CD14-positive monocyte (primary cell): ENCODE measurements around the gene TNFAIP1. TPM values are rescaled to one million over a fixed set of nuclear protein-coding genes. Genes with fewer than 3 reads are reported as not detected.
A peak's percentile ranks its signal among the peaks of the same experiment; 100 is the strongest.

Experiments
- DNase-seq, 3 donors: peaks; one replicate each; pipeline ENCODE4 v3.0.0-alpha.2; 2011 to 2022
- H2AFZ ChIP-seq: 2 replicates; pipeline ENCODE4 v1.6.0; 2012; ENCODE audit warnings: mild to moderate bottlenecking, low read depth, low read length, inconsistent platforms; ENCODE audit not compliant: insufficient read depth, poor library complexity, severe bottlenecking
- H3K27ac ChIP-seq, 2 donors: 1 replicate in 1 of 2; 2 replicates in 1 of 2; pipeline ENCODE4 v1.5.1; 2012 to 2013; ENCODE audit warnings: low read length in 2 of 2, control low read depth in 1 of 2, inconsistent platforms in 1 of 2, low read depth in 1 of 2, mild to moderate bottlenecking in 1 of 2
- H3K27me3 ChIP-seq, 2 donors: one replicate each; pipeline versions ENCODE4 v1.6.0 to v1.6.1; 2011 to 2013; ENCODE audit warnings: low read length in 2 of 2; ENCODE audit not compliant: control insufficient read depth in 2 of 2, insufficient read depth in 2 of 2
- H3K36me3 ChIP-seq, 2 donors: replicated peaks in 1 of 2; 1 replicate in 1 of 2; 2 replicates in 1 of 2; pipeline versions ENCODE4 v1.5.1 to v1.6.1; 2012 to 2013; ENCODE audit warnings: low read length in 2 of 2, control low read depth in 1 of 2, inconsistent platforms in 1 of 2, mild to moderate bottlenecking in 1 of 2; ENCODE audit not compliant: insufficient read depth in 2 of 2, control insufficient read depth in 1 of 2
- H3K4me1 ChIP-seq, 2 donors: 1 replicate in 1 of 2; 2 replicates in 1 of 2; pipeline versions ENCODE4 v1.5.1 to v1.6.1; 2012 to 2013; ENCODE audit warnings: low read length in 2 of 2, control low read depth in 1 of 2, inconsistent platforms in 1 of 2, mild to moderate bottlenecking in 1 of 2, moderate library complexity in 1 of 2; ENCODE audit not compliant: insufficient read depth in 2 of 2, control insufficient read depth in 1 of 2
- H3K4me2 ChIP-seq: replicated peaks from 2 replicates; pipeline ENCODE3; 2012; ENCODE audit warnings: low read length, moderate library complexity, mild to moderate bottlenecking; ENCODE audit not compliant: poor library complexity, severe bottlenecking; ENCODE audit errors: extremely low read depth
- H3K4me3 ChIP-seq, 3 experiments: fragments of 200-600 bp in 1 of 3; sonication (generic) in 1 of 3; replicated peaks in 1 of 3; 1 replicate in 2 of 3; 2 replicates in 1 of 3; pipeline ENCODE4 v1.5.1; 2011 to 2013; ENCODE audit warnings: low read length in 3 of 3, mild to moderate bottlenecking in 3 of 3, control low read depth in 2 of 3, low read depth in 2 of 3, inconsistent platforms in 1 of 3, moderate library complexity in 1 of 3
- H3K79me2 ChIP-seq: 2 replicates; pipeline ENCODE4 v1.6.0; 2012; ENCODE audit warnings: mild to moderate bottlenecking, control low read depth, inconsistent platforms, low read length, moderate library complexity; ENCODE audit not compliant: insufficient read depth
- H3K9ac ChIP-seq: 2 replicates; pipeline ENCODE4 v1.6.0; 2017; ENCODE audit warnings: low read length, mild to moderate bottlenecking; ENCODE audit not compliant: insufficient read depth, poor library complexity, severe bottlenecking
- H3K9me3 ChIP-seq, 2 donors: replicated peaks in 1 of 2; 1 replicate in 1 of 2; 2 replicates in 1 of 2; pipeline versions ENCODE4 v1.5.1 to v1.6.1; 2012 to 2013; ENCODE audit warnings: low read length in 2 of 2, control low read depth in 1 of 2; ENCODE audit not compliant: control insufficient read depth in 1 of 2, insufficient read depth in 1 of 2
- H4K20me1 ChIP-seq: 2 replicates; pipeline ENCODE4 v1.6.0; 2012; ENCODE audit warnings: mild to moderate bottlenecking, low read length, control low read depth, moderate library complexity; ENCODE audit not compliant: insufficient read depth
- H3K27ac Mint-ChIP-seq, 7 donors: one replicate each; pipeline ENCODE4 v1.8.0; 2020; ENCODE audit warnings: mild to moderate bottlenecking in 7 of 7, mixed read lengths in 7 of 7, moderate library complexity in 6 of 7, inconsistent platforms in 2 of 7
- H3K27me3 Mint-ChIP-seq, 3 donors: one replicate each; pipeline ENCODE4 v1.8.0; 2021 to 2022; ENCODE audit warnings: low read depth in 3 of 3, mild to moderate bottlenecking in 3 of 3, mixed read lengths in 3 of 3, moderate library complexity in 3 of 3, inconsistent platforms in 1 of 3
- H3K36me3 Mint-ChIP-seq, 2 donors: one replicate each; pipeline ENCODE4 v1.8.0; 2020; ENCODE audit warnings: mixed read lengths in 2 of 2, inconsistent platforms in 1 of 2, mild to moderate bottlenecking in 1 of 2
- H3K4me1 Mint-ChIP-seq: one replicate; pipeline ENCODE4 v1.8.0; 2020; ENCODE audit warnings: mild to moderate bottlenecking, mixed read lengths
- H3K4me3 Mint-ChIP-seq, 2 donors: one replicate each; pipeline ENCODE4 v1.8.0; 2020; ENCODE audit warnings: mild to moderate bottlenecking in 2 of 2, mixed read lengths in 2 of 2, moderate library complexity in 1 of 2
- H3K9me3 Mint-ChIP-seq, 7 donors: one replicate each; pipeline ENCODE4 v1.8.0; 2020 to 2022; ENCODE audit warnings: mixed read lengths in 7 of 7, mild to moderate bottlenecking in 6 of 7, moderate library complexity in 6 of 7, inconsistent platforms in 2 of 7
- CTCF ChIP-seq: fragments of 200-600 bp; IDR thresholded peaks from one replicate; pipeline ENCODE4 v1.8.0; 2022; ENCODE audit warnings: antibody characterized with exemption, mild to moderate bottlenecking
- WGBS: methylation state at CpG from one replicate; pipeline ENCODE4 v1.1.5; 2013; ENCODE audit warnings: missing lambda C conversion rate; ENCODE audit not compliant: insufficient coverage; 5-methylcytosine and 5-hydroxymethylcytosine counted together
- intact Hi-C, 2 donors: fragments of 100-400 bp; cut with micrococcal nuclease; formaldehyde crosslinking; loops; one replicate each; pipeline versions ENCODE4 v1.15.0 to v1.15.1; 2023
- polyA plus RNA-seq, 3 donors: library from polyadenylated mRNA; depleted of rRNA in 1 of 3; unstranded in 2 of 3; stranded (reverse) in 1 of 3; fragments of 300-500 nt in 2 of 3; fragments of >200 nt in 1 of 3; fragmentation: Illumina TruSeq in 2 of 3; gene quantifications; 1 replicate in 2 of 3; 2 replicates in 1 of 3; pipeline ENCODE4 v1.2.3, GENCODE V29; 2012 to 2021

Gene TNFAIP1
- polyA plus RNA-seq, 3 donors: 7.2 to 9.5 (median 9.4) TPM

- WGBS: no CpG with 5 or more reads among the region's 3 CpGs
- Histone ChIP-seq H3K9me3 (no peaks in the 10 kb centered on the region), H3K36me3 (peaks cover 52% of the 10 kb centered on the region in 2 donors), H3K27ac (no peak overlapping the region), H3K4me2 (no peak overlapping the region), H3K27me3 (no peaks in the 10 kb centered on the region), H3K4me1 (peaks cover 7 to 9% of the 10 kb centered on the region in 2 donors), H2AFZ (no peak overlapping the region), H3K4me3 (no peak overlapping the region), H4K20me1 (peaks cover 9% of the 10 kb centered on the region), H3K79me2 (no peaks in the 10 kb centered on the region), H3K9ac (no peak overlapping the region)
- no peak for DNase-seq
- no peaks in the 10 kb centered on the region for H3K9me3 Mint-ChIP-seq
- H3K4me1 Mint-ChIP-seq: peaks cover 8% of the 10 kb centered on the region
- H3K4me3 Mint-ChIP-seq: no peak overlapping the region
- H3K27ac Mint-ChIP-seq: no peak overlapping the region
- H3K27me3 Mint-ChIP-seq: peaks cover 0 to 3% (median 2%) of the 10 kb centered on the region in 3 donors
- H3K36me3 Mint-ChIP-seq: peaks cover 46 to 71% of the 10 kb centered on the region in 2 donors
- intact Hi-C loops: no loop called here
- TF ChIP-seq CTCF: no peak
Observed at GRCh38 chr17:28365487-28365886, 29.9 kb downstream of the TNFAIP1 start.

GRCh38 chr17:28366605-28367004 lies 31.0 kb downstream of the TNFAIP1 start:
- Histone ChIP-seq H2AFZ (no peak overlapping the region), H3K4me2 (no peak overlapping the region), H3K36me3 (peaks cover 40 to 41% of the 10 kb centered on the region in 2 donors), H4K20me1 (peaks cover 9% of the 10 kb centered on the region), H3K4me3 (no peak overlapping the region), H3K79me2 (no peaks in the 10 kb centered on the region), H3K9me3 (no peaks in the 10 kb centered on the region), H3K27me3 (peaks cover 0 to under 1% of the 10 kb centered on the region in 2 donors), H3K9ac (no peak overlapping the region), H3K4me1 (peaks cover 14 to 20% of the 10 kb centered on the region in 2 donors), H3K27ac (no peak overlapping the region)
- H3K9me3 Mint-ChIP-seq: no peaks in the 10 kb centered on the region
- H3K27ac Mint-ChIP-seq: peak overlapping the region in 2 of 7 donors; percentile 11 to 54
- H3K4me3 Mint-ChIP-seq: no peak overlapping the region
- no peak for DNase-seq
- TF ChIP-seq CTCF: no peak
- WGBS: 100% methylated on average over 1 of the region's 1 CpG
- intact Hi-C loops: no loop called here
- peaks cover 2 to 9% (median 3%) of the 10 kb centered on the region in 3 donors for H3K27me3 Mint-ChIP-seq
- peaks cover 17% of the 10 kb centered on the region for H3K4me1 Mint-ChIP-seq
- H3K36me3 Mint-ChIP-seq: peaks cover 34 to 60% of the 10 kb centered on the region in 2 donors
